Measurements from ENCODE around the gene DCUN1D2.
"Not testable (repeated sequence)": the region's sequence is repeated elsewhere in the genome, so short reads cannot be mapped to it uniquely, and the experiment has no call there.

Gene DCUN1D2

DNA sequence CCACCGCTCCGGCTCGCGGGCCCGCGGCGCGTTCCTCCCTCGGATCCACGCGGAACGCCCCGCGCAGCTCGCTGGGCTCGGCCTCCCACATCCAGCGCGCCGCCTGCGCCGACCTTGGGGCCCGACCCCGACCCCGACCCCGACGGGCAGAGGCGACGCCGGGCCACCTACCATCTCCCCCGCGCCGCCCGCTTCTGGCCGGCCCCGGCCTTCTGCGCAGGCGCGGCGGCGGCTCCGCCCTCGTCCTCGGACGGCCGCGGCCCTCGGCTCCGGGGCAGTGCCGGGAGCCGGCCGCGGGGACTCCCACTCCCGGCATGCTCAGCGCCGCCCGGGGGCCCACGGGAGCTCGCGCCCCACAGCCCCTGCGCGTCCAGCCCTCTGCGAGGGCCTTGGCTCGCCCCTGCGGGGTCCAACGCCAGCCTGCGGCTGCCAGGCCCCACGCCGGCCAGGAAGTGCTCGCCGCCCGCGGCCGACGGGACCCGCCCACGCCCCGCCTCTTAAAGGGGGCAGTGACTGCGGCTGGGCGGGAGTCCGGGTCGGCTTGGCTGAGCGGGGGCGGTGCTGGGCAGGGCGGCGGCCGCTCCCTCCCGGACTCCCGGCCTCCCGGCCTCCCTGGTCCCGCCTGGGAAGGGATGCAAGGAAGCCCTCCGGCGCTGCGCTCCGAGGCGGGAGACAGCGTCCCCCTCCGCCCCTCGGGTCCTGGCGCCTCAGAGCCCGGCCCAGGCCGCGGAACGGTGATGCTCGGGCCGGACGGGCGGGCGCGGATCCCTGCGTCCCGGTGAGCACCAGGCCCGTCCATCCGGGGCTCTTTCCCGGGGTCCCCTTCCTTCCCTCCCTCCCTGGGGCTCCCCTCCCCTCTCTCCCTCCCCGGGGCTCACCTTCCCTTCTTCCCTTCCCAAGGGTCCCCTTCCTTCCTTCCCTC lies at the start of gene DCUN1D2:
Gene DCUN1D2, minus strand, starts transcription at position 216 of the 922 bp plus-strand sequence. Its CDS starts 42 bp downstream, at position 174.
- DNase-seq (ENCODE audit: low read depth), result peak; percentile 50

DNA sequence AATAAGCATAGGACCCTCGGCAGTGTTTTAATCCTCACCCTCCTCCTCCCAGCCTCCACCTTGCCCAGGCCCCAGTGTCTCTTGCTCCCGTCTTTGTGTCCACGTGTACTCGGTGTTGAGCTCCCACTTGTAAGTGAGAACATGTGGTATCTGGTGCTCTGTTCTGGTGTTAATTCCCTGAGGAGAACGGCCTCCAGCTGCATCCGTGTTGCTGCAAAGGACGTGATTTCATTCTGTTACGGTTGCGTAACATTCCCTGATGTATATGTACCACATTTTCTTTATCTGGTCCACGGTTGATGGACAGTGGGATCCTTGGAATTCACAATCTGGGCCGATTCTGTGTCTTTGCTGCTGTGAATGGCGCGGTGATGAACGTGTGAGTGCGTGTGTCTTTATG lies 49.3 kb upstream of the DCUN1D2 start:
- DNase-seq (ENCODE audit: low read depth), result no peak

DNA sequence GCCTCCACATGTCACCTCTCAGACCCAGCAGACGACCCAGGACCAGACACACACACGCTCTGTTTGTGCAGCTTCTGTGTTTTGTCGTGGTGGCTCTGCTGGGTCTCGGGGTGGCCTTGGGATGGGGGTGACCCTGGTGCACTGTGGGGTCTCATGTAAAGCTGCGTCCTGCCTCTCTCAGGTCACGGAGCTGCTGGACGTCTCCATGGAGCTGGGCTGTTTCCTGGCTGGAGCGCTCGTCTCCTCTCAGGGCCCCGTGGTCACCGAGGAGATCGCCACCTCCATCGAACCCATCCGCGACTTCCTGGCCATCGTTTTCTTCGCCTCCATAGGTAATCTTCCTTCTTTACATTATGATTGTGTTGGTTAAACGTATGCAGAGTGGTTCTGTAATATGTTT lies 48.7 kb upstream of the DCUN1D2 start:
- no peak for DNase-seq (ENCODE audit: low read depth)

DNA sequence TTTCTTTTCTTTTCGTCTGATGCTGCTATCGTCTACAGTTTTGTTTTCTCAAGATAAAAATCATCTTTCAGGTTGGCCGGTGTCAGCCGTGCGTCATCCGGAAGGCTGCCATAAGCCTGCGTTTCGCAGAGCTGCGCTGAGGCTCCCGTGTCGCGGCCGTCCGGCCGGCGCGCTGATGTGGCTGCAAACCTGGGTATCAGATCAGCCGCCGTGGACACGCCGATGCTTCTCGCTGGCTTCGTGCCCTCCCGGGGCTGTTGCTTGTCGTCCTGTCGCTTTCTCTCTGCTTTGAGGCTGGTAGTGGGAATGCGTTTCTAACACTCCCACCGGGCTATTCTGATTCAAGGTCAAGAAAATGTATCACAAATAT lies 48.2 kb upstream of the DCUN1D2 start:
- no peak for DNase-seq (ENCODE audit: low read depth)

DNA sequence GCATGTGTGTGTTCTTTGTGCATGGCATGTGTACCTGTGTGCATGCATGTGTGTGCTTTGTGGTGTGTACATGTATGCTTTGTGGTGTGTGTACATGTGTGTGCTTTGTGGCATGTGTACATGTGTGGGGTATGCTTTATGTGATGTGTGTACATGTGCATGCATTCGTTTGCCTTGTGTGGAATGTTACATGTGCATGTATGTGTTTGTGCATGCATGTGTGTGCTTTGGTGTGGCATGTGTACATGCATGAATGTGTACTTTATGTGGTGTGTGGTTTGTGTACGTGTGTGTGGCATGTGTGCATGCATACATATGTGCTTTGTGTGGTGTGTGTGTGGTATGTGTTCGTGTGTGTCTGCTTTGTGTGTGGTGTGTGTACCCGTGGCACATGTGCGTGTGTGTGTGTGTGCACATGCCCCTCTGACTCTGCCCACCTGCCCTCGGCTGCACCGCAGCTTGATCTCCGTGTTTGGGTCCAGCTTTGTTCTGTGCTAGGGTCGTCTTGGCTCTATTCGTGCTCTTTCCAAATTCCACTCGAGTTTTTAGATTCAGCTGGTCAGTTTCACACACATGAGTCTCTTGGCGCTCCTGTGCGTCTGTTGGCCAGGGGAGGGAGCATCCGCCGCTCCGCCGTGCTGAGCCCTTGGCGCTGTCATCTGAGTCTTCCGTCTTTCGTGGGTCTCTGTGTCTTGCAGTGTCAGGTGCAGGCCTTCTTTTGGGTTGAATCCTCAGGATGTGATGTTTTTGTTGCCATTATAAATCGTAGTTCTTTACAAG lies 47.6 kb upstream of the DCUN1D2 start:
- no peak for DNase-seq (ENCODE audit: low read depth)

DNA sequence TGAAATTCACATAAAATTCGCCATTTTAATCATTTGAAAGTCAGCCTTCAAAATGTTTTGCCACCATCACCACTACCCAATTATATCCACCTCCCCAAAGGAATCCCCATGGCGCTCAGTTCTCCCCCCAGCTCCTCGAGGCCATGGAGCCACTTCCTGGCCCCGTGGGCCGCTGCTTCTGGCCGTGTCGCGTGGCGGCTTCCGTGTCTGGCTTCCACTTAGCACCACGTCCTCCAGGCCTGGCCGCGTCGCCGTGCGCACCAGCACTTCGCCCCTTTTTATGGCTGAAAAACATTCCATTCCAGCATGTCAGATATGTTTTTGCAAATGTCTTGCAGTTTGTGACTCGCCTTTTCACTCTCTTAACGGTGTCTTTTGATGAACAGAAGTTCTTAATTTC lies 46.7 kb upstream of the DCUN1D2 start:
- no peak for DNase-seq (ENCODE audit: low read depth)

DNA sequence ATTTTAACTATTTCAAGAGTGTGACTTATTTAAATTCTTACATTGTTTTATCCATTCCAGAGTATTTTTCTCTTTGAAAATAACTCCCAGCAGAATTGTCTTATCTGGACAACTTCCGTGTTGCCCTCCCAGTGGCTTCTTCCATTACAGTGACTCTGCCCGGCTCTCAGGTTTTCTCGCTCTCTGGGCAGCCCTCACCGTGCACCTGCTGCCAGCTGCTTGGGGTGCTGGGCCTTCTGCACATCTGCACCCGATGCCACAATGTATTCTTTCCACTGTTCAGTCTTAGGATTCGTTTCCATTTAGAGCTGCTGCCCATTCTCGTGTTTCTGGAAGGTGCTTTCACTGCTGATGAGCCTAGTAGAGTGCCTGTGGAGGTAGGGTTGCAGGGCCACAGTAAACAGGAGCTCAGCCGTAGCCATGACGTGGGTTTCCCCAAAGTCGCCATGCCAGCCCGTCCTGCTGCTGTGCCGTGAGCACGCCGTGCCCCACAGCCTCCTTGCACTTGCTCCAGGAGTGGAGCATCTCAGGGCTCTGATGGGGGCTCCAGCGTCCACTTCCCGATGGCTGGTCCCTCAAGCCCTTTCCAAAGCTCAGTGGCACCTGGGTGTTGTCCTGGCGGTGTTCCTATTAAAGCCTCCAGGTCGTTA lies 46.1 kb upstream of the DCUN1D2 start:
- no peak for DNase-seq (ENCODE audit: low read depth)

DNA sequence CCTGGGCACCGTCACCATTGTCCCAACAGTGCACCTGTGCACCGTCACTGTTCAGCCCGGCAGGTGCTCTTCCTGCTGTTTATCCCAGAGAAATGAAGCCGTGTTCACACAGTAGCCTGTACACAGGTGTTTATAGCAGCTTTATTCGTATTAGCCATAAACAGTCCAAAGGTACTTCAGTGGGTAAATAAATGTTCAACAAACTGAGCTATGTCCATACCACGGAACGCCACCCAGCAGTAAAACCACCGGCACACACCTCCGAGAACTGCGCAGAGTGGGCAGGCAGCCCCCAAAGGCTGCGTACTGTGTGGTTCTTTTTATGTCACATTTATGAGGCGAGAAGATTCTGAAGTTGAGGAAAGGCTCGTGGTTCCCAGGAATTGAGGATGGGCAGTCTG lies 44.9 kb upstream of the DCUN1D2 start:
- DNase-seq (ENCODE audit: low read depth), result no peak

DNA sequence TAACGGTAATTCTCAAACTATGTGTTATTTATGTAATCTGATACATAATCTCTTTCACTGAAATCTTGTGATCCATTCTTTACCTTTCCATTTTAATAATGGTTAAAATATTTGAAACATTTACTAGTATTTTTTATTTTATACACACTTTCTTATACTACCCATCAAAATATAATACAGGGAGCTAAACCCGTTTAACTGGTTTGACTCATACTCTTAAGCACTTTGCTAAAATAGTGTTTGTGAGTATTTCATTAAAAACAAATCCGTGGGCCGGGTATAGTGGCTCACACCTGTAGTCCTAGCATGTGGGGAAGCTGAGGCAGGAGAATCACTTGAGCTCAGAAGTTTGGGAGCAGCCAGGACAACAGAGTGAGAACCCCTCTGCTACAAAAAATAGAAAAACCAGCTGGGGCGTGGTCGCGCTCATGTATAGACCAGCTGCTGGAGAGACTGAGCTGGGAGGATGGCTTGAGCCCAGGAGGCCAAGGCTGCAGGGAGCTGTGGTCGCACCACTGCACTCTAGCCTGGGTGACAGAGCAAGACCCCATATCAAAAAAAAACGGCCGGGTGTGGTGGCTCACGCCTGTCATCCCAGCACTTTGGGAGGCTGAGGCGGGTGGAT lies 43.8 kb upstream of the DCUN1D2 start:
- DNase-seq (ENCODE audit: low read depth), result no peak

DNA sequence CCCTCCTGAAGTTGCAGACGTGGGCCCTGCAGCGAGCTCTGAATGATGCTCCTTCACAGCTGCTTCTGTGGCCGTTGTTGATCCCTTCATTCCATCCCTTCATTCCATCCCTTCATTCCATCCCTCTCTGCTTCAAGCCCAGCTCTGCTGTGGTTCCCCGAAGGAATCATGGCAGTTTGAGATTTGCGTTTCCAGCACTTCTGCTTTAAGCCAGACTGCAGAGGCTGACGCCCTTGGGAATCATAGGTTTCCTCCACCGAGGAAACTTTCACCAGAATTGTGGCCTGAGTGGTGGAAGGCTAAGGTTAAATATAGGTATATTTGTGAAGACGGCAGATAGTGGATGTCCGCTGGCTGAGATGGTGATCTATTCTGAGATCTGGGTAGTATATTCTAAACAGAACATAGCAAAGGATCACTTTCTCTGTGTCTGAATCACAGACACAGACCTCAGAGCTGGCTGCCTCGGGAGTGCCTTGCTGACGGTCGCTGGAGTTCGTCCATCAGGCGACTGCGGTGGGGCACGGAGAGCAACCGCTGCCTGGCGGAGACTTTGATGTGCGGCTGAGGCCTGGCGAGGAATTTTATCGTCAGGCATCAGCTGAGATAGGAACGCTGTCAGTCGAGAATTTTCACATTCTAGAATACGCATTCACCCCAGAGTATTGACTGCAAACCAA lies 42.8 kb upstream of the DCUN1D2 start:
- DNase-seq (ENCODE audit: low read depth), result no peak

DNA sequence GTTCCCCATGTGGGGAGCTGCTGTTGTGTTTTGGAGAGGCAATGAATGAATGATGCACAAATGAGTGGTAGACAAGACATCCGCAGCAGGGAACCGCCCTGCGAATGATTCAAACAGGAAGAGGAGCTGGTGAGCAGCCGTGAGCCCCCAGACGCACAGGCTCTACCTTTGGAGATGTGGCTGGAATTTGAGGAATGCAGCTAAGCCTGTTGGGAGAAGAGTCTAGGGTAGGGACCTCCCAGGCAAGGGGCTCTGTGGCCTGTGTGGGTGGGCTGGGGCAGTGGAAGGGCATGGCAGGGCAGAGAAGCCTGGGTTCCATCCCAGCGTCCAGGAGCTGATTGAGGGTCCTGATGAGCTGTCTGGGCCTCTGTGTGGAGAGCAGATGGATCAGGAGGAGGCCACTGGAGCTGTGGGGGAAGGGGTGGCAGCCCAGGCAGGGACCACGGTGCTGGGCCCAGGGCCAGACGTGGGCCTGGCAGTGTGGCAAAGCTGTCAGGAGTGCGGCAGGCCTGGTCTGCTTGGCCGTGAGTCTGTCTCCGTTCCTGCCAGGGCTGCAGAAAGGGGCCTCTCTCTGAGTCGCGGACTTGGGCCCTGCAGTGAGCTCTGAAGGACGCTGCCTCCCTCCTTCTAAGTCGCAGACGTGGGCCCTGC lies 41.8 kb upstream of the DCUN1D2 start:
- DNase-seq (ENCODE audit: low read depth), result no peak

DNA sequence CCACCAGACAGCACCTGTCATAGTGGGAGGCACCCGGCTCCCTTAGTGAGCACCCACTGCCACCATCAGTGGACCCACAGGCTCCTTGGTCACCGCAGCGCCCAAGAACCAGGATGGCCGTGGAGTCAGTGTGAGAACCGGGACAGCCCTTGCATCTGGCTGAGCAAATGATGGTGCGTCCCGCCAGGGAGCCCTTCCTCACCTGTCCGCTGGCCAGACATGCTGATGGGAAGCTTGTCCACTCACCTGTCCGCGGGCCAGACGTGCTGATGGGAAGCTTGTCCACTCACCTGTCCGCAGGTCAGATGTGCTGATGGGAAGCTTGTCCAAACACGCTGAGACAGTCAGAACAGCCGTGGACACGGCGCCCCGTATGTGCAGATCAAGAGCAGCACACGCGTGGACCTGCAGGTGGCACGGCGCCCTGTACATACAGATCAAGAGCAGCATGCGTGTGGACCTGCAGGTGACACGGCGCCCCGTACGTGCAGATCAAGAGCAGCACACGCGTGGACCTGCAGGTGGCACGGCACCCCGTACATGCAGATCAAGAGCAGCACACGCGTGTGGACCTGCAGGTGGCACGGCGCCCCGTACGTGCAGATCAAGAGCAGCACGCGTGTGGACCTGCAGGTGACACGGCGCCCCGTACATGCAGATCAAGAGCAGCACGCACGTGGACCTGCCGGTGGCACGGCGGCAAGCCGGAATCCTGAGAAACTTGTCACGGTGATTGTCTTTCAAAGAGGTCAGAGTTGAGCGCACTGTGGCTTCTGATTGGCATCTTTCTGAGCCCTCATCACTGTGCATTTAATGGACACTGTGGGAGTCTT lies 40.7 kb upstream of the DCUN1D2 start:
- no peak for DNase-seq (ENCODE audit: low read depth)

DNA sequence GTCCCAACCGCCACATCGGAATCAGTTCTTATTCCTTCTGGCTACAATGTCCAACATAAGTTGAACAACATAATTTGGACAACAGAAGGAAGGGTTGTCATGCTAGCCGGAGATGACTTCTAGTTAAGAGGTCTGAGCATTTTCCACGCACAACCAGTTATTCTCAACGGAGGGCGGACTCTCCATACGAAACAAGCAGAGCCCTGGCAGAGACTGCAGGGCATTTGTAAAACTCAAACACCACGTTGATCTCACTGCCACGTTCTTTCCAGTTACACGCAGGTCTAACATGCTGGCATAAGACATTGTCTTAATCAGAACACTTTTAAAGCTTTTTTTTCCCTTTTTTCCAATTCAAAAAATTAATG lies 38.3 kb upstream of the DCUN1D2 start:
- no peak for DNase-seq (ENCODE audit: low read depth)

DNA sequence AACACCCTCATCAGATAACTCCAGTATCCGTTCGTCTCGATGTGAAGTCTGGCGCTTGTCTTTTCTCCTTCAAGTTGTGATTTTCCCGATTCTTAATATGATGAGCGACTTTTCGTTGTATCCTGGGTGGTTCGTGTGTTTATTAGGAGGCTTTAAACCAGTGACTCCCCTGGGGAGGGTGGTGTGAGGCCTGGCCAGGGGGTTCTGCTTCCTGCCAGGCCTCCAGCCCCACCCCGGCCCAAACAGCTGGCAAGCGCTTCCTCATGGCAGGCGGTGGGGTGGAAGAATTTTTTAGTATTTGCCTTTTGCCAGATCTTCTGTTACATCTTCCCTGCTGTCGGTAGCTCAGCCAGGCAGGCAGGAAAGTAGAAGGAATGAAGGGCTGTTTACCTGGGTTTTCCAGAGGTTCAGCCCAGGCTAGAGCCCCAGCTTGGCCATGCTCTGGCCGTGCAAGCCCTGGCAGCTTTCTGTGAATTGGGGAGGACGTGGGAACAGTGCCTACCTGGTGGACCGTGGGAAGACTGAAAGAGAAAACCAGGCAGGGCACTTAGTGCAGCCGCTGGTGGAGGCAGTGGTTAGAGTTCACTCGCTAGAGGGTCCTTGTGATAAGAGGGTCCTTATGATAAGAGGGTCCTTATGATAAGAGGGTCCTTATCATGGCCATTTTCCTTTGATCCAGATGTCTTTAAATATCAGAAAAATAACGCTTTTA lies 37.7 kb upstream of the DCUN1D2 start:
- no peak for DNase-seq (ENCODE audit: low read depth)

DNA sequence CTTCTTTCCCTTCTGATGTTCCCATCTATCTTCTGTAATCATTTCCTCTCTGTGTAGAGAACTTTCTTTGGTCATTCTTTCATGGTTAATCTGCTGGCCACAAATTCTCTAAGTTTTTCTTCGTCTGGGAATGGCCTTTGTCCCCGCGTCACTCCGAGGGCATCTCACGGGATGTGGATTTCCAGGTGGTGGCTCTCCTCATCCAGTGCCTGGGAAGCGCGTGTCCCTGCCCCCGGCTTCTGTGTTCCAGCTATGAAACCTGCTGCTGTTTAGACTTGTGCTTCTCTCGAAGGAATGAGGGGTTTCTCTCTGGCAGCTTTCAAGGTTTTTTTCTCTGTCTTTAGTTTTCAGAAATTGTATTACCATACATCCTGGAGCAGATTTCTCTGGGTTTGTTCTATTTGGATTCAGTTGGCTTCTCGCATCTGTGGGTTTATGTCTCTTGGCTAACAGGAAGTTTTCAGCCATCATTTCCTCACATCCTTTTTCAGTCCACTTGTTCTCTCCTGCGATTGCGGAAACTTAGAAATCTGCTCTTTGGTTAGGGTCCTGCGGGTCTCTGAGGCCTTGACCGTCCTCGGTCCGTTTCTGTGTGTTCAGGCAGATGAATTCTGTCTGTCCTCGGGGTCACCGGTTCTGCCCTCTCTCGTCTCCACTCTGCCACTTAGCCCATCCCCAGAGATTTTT lies 36.9 kb upstream of the DCUN1D2 start:
- DNase-seq (ENCODE audit: low read depth), result no peak

DNA sequence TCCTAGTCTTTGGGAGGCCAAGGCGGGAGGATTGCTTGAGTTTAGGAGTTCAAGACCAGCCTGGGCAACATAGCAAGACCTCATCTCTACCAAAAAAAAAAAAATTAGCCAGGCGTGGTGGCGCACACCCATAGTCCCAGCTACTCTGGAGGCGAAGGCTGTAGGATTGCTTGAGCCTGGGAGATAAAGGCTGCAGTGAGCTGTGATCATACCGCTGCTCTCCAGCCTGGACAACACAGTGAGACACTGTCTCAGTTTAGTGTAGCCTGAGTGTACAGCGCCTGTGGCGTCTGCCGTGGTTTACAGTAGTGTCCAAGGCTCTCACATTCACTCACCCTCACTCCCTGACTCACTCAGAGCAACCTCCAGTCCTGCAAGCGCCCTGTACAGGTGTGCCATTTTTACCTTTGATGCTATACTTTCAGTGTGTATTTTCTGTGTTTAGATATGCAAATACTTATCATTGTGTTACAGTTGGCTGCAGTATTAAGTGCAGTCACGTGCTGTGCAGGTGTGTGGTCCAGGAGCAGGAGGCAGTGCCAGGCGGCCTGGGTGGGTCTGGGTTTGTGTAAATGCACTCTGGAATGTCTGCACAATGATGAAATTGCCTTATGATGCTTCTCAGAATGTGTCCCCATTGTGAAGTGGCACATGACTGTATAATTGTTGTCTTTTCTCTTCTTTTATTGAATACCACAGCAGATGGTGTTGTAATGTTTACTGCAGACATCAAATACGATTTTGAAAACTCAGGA lies 36.1 kb upstream of the DCUN1D2 start:
- DNase-seq (ENCODE audit: low read depth), result no peak

DNA sequence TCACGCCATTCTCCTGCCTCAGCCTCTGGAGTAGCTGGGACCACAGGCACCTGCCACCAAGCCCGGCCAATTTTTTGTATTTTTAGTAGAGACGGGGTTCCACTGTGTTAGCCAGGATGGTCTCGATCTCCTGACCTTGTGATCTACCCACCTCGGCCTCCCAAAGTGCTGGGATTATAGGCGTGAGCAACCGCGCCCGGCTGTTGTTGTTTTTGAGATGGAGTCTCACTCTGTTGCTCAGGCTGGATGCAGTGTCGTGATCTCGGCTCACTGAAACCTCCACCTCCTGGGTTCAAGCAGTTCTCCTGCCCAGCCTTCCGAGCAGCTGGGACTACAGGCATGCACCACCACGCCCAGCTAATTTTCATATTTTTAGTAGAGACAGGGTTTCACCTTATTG lies 31.9 kb upstream of the DCUN1D2 start:
- DNase-seq (ENCODE audit: low read depth), result not testable (repeated sequence)

DNA sequence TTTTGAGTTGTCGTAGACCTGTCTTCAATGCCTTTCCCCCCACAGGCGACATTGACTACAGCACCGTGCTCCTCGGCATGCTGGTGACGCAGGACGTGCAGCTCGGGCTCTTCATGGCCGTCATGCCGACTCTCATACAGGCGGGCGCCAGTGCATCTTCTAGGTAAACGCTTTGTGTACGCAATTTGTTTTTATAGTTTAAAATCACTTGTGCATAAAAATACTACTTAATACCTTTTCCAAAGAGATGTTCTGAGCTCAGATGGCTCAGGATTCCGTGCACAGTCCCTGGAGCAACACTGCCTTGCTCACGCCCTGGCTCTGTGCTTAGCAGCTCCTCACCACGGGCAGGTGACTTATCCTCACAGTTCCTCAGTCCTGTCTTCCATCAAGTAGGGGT lies 30.1 kb upstream of the DCUN1D2 start:
- no peak for DNase-seq (ENCODE audit: low read depth)
